ENCODE measurements around the gene SPATA31C1.
"Not testable (repeated sequence)": the region's sequence is repeated elsewhere in the genome, so short reads cannot be mapped to it uniquely, and the experiment has no call there.

Gene SPATA31C1

GRCh38 chr9:87886933-87887505 is 30.7 kb upstream of the SPATA31C1 start:
- no peak for DNase-seq (ENCODE audit: low read depth)

- DNase-seq (ENCODE audit: low read depth): no peak
Observed at GRCh38 chr9:87887661-87888480, 29.9 kb upstream of the SPATA31C1 start.

GRCh38 chr9:87888501-87888900 is 29.3 kb upstream of the SPATA31C1 start:
- DNase-seq (ENCODE audit: low read depth): no peak

- no peak for DNase-seq (ENCODE audit: low read depth)
Observed at GRCh38 chr9:87889065-87889881, 28.5 kb upstream of the SPATA31C1 start.

- DNase-seq (ENCODE audit: low read depth): no peak
Observed at GRCh38 chr9:87889882-87890252, 27.9 kb upstream of the SPATA31C1 start.

- DNase-seq (ENCODE audit: low read depth): no peak
Observed at GRCh38 chr9:87890837-87891236, 26.9 kb upstream of the SPATA31C1 start.

- peak; percentile 61 for DNase-seq (ENCODE audit: low read depth)
Observed at GRCh38 chr9:87891754-87892153, 26.0 kb upstream of the SPATA31C1 start.

GRCh38 chr9:87892956-87893355 is 24.8 kb upstream of the SPATA31C1 start:
- DNase-seq (ENCODE audit: low read depth): no peak

GRCh38 chr9:87894998-87895625 is 22.6 kb upstream of the SPATA31C1 start:
- DNase-seq (ENCODE audit: low read depth): no peak

- no peak for DNase-seq (ENCODE audit: low read depth)
Observed at GRCh38 chr9:87896891-87897290, 20.9 kb upstream of the SPATA31C1 start.

- DNase-seq (ENCODE audit: low read depth): peak; percentile 58
Observed at GRCh38 chr9:87898151-87898550, 19.6 kb upstream of the SPATA31C1 start.

GRCh38 chr9:87902371-87902770 is 15.4 kb upstream of the SPATA31C1 start:
- DNase-seq (ENCODE audit: low read depth): not testable (repeated sequence)

- no peak for DNase-seq (ENCODE audit: low read depth)
Observed at GRCh38 chr9:87909310-87910041, 8.3 kb upstream of the SPATA31C1 start.

- DNase-seq (ENCODE audit: low read depth): peak; percentile 23
Observed at GRCh38 chr9:87910821-87911220, 6.9 kb upstream of the SPATA31C1 start.

GRCh38 chr9:87919013-87919412 is 1.3 kb downstream of the SPATA31C1 start:
- DNase-seq (ENCODE audit: low read depth): not testable (repeated sequence)

GRCh38 chr9:87921561-87921960 is 3.8 kb downstream of the SPATA31C1 start:
- not testable (repeated sequence) for DNase-seq (ENCODE audit: low read depth)

GRCh38 chr9:87923012-87923411 is 5.2 kb downstream of the SPATA31C1 start:
- DNase-seq (ENCODE audit: low read depth): not testable (repeated sequence)

- DNase-seq (ENCODE audit: low read depth): not testable (repeated sequence)
Observed at GRCh38 chr9:87924851-87925250, 7.1 kb downstream of the SPATA31C1 start.

- DNase-seq (ENCODE audit: low read depth): not testable (repeated sequence)
Observed at GRCh38 chr9:87929152-87929551, 11.4 kb downstream of the SPATA31C1 start.

- DNase-seq (ENCODE audit: low read depth): not testable (repeated sequence)
Observed at GRCh38 chr9:87934444-87934843, 16.7 kb downstream of the SPATA31C1 start.

- not testable (repeated sequence) for DNase-seq (ENCODE audit: low read depth)
Observed at GRCh38 chr9:87937352-87937751, 19.6 kb downstream of the SPATA31C1 start.
